ENCODE measurements around the gene HIVEP2. TPM values are rescaled to one million over a fixed set of nuclear protein-coding genes. Genes with fewer than 3 reads are reported as not detected.

HIVEP2 gene
- total RNA-seq, 5 donors from 2014 or later (not counting 1 experiment from before 2014, with no cell fraction given) = 71.4 to 81.4 (median 75.2) TPM

DNA sequence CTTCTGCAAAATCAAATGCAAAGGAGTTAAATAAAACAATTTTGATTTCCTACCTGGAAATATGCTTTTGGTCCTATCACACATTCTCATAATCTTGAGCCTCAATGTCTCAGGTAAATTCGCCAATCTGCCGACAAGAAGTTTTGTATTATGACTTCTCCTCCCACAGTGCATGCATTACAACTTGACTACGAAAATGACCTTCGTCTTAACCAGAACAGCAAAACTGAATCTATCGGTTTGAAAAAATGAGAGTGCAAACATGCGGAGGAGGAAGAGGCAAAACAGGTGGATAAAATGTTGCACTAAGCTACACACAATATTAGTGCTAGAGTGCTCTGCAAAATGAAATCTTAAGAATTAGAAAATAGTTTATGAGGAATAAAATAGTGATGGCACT lies 43.4 kb downstream of the HIVEP2 start:
- Mint-ChIP-seq H3K36me3 (peaks cover 6% of the 10 kb centered on the region), H3K27ac (no peak overlapping the region), H3K4me3 (peak overlapping the region in 2 of 3 donors; percentile 71 to 76), H3K9me3 (no peaks in the 10 kb centered on the region), H3K27me3 (no peaks in the 10 kb centered on the region), H3K4me1 (peaks cover 4 to 44% (median 8%) of the 10 kb centered on the region in 3 donors)
- WGBS (ENCODE audit: insufficient coverage) = 80% methylated on average over 1 of the region's 6 CpGs
- Histone ChIP-seq H3K27me3 (replicated peaks in 1 of 2; ENCODE audit: control insufficient read depth in 2 of 2, extremely low read depth in 1 of 2, insufficient read depth in 2 of 2, low read length in 1 of 2) (no peaks in the 10 kb centered on the region), H3K9me3 (no peaks in the 10 kb centered on the region), H3K36me3 (ENCODE audit: control insufficient read depth in 2 of 2, extremely low read depth in 1 of 2, insufficient read depth in 1 of 2, low read length in 1 of 2) (peaks cover 0 to 3% of the 10 kb centered on the region in 2 donors), H3K4me1 (ENCODE audit: control insufficient read depth in 1 of 2, extremely low read depth in 1 of 2, insufficient read depth in 2 of 2, low read length in 2 of 2) (peaks cover 48 to 64% of the 10 kb centered on the region in 2 experiments), H3K27ac (ENCODE audit: low read length) (peak overlapping the region; percentile 97), H3K4me3 (ENCODE audit: control insufficient read depth in 1 of 2, extremely low read depth in 1 of 2, low read length in 1 of 2) (no peak overlapping the region)
- ATAC-seq (replicated peaks in 1 of 4) (no peak), DNase-seq (no peak)
- ChIA-PET POLR2A (interaction anchor here (0.8 to 4.1 kb wide), 12 partner anchors 7 to 60 kb away, joined by 3 to 28 read pairs (median 4); no protein-coding TSS in a partner anchor), CTCF (interaction anchor here (0.6 to 1.2 kb wide), 6 partner anchors 16 to 209 kb away, joined by 3 to 11 read pairs (median 3); no protein-coding TSS in a partner anchor)

DNA sequence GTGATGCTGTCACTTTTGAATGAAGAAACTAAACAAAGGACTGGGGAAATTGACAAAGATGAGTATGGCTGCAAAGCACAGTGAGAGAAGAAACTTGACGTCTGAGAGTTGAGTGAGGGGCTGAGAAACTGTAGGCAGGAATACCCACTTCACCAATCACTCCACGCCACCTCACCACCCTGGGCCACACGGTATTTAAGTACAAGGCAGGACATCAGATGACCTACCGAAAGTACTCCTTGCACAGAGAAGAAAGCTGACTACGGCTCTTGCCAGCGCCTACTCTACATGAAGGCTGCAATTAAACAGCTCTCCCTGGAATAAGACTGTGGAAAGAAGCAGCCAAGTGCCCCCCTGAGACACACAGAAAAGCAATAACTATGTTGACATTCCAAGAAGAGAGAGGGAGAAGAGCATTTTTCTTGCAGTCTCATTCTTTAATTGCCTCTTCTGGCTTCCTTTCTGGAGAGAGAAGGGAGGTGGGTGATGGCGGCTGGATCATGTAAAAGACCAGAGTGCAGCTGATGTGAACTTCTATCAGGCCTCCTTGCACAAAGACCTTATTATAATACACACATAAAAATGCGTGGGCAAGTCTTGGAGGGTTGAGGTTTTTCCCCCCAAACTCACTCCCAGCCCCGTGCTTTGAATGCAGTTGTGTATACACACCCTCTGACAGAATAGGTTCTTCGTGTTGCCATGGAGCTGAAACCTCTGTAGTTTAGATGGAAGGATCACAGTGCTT lies 44.6 kb downstream of the HIVEP2 start:
- peak; percentile 35 to 82 (median 44) for ATAC-seq (replicated peaks in 1 of 4)
- Histone ChIP-seq H3K9me3 (no peaks in the 10 kb centered on the region), H3K4me3 (ENCODE audit: control insufficient read depth in 1 of 2, extremely low read depth in 1 of 2, low read length in 1 of 2) (peak overlapping the region in 1 of 2 donors; percentile 5), H3K27ac (ENCODE audit: low read length) (peak overlapping the region; percentile 97), H3K36me3 (ENCODE audit: control insufficient read depth in 2 of 2, extremely low read depth in 1 of 2, insufficient read depth in 1 of 2, low read length in 1 of 2) (peaks cover 0 to 3% of the 10 kb centered on the region in 2 donors), H3K27me3 (replicated peaks in 1 of 2; ENCODE audit: control insufficient read depth in 2 of 2, extremely low read depth in 1 of 2, insufficient read depth in 2 of 2, low read length in 1 of 2) (no peaks in the 10 kb centered on the region), H3K4me1 (ENCODE audit: control insufficient read depth in 1 of 2, extremely low read depth in 1 of 2, insufficient read depth in 2 of 2, low read length in 2 of 2) (peaks cover 47 to 64% of the 10 kb centered on the region in 2 experiments)
- DNase-seq = peak in 32 of 35 experiments; percentile 23 to 81 (median 62)
- WGBS (ENCODE audit: insufficient coverage) = no CpG with 5 or more reads among the region's 10 CpGs
- Mint-ChIP-seq H3K36me3 (peaks cover 11% of the 10 kb centered on the region), H3K9me3 (no peaks in the 10 kb centered on the region), H3K4me3 (peak overlapping the region in 2 of 3 donors; percentile 65 to 76), H3K27ac (no peak overlapping the region), H3K4me1 (peaks cover 3 to 47% (median 10%) of the 10 kb centered on the region in 3 donors), H3K27me3 (no peaks in the 10 kb centered on the region)
- ChIA-PET POLR2A (interaction anchor here (0.9 to 4.1 kb wide), 8 partner anchors 15 to 59 kb away, joined by 3 to 28 read pairs (median 4); no protein-coding TSS in a partner anchor), CTCF (interaction anchor here in 1 of 2 donors (1.0 to 1.6 kb wide), 3 partner anchors 11 to 208 kb away, joined by 3 to 5 read pairs (median 4); no protein-coding TSS in a partner anchor)

DNA sequence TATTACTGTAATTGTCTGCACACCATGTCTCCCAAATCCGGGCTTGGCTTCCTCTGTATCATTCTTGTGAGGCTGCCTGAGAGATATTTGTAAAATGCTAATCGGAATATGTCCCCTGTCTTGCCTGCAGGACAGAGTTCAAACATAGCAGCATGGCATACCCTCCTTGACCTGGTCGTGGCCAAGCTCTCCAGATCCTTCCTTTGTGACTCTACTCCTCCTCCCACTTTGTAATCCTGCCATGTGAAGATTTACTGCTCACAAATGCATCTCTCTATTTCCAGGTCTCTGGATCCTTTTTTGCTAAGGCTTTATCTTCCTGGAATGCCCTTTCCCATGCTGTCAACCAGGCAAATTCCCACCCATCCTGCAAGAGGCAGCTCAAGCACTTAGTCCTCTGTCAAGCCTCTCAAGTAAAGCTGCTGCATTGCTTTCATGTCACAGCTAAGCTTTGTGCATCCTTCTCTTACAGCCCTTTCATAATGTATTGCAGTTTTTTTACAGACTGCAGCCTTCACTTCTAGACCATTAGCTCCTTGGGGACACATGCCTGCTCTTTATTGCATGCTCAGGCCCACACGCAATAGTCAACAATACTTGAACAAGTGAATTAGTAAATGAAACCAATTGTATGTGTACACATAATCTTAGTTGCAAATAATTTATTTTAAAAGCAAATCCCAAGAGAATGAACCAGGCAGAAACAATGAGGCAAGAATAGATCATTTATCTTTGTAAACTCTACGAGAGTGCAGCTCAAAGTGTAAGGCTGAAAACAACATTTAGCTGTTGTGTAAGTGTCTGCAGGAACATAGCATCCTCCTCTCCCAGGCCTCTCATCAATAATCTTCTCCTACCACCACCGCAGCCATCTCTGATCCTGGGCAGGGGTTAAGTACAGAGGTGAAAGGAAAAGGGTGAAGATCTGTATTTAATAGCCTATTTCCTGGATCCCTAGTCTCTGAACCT lies 45.8 kb downstream of the HIVEP2 start:
- H3K4me3 Mint-ChIP-seq = no peak overlapping the region

DNA sequence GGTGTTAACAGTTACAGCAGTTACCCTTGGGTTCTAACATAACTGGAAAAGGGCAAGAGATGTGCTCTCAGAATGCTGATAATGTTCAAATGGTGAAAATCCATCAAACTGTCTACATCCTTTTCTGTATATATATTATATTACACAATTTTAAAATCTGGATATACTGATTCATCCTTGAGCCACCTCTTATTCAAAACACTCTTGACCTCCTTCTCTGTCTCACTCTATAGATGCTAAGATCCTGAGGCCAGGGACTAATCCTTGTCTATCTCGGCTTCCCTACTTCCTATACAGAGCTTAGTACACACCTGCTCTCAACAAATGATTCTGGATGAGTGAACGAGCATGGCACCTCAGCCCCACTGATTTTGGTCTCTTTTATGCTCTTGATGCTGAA lies 47.3 kb downstream of the HIVEP2 start:
- POLR2A ChIA-PET = interaction anchor here (0.6 to 0.9 kb wide), 2 partner anchors 10 to 78 kb away, joined by 3 read pairs; no protein-coding TSS in a partner anchor
- Histone ChIP-seq H3K9me3 (no peaks in the 10 kb centered on the region), H3K27ac (ENCODE audit: low read length) (peak overlapping the region; percentile 30), H3K27me3 (replicated peaks in 1 of 2; ENCODE audit: control insufficient read depth in 2 of 2, extremely low read depth in 1 of 2, insufficient read depth in 2 of 2, low read length in 1 of 2) (no peaks in the 10 kb centered on the region), H3K4me1 (ENCODE audit: control insufficient read depth in 1 of 2, extremely low read depth in 1 of 2, insufficient read depth in 2 of 2, low read length in 2 of 2) (peaks cover 41 to 47% of the 10 kb centered on the region in 2 experiments), H3K4me3 (ENCODE audit: control insufficient read depth in 1 of 2, extremely low read depth in 1 of 2, low read length in 1 of 2) (no peak overlapping the region), H3K36me3 (ENCODE audit: control insufficient read depth in 2 of 2, extremely low read depth in 1 of 2, insufficient read depth in 1 of 2, low read length in 1 of 2) (peaks cover 0 to 3% of the 10 kb centered on the region in 2 donors)
- Mint-ChIP-seq H3K9me3 (no peaks in the 10 kb centered on the region), H3K36me3 (peaks cover 18% of the 10 kb centered on the region), H3K27ac (no peak overlapping the region), H3K27me3 (no peaks in the 10 kb centered on the region), H3K4me3 (no peak overlapping the region), H3K4me1 (peaks cover 14 to 43% (median 28%) of the 10 kb centered on the region in 3 donors)
- DNase-seq = no peak
- ATAC-seq (replicated peaks in 1 of 4) = no peak
- 93% methylated on average over 2 of the region's 2 CpGs for WGBS (ENCODE audit: insufficient coverage)
- CTCF ChIA-PET = no interaction called here

More for the DNA sequence above, 45.8 kb downstream of the HIVEP2 start:
- WGBS (ENCODE audit: insufficient coverage) = 79% methylated on average over 2 of the region's 6 CpGs
- Histone ChIP-seq H3K27me3 (replicated peaks in 1 of 2; ENCODE audit: control insufficient read depth in 2 of 2, extremely low read depth in 1 of 2, insufficient read depth in 2 of 2, low read length in 1 of 2) (no peaks in the 10 kb centered on the region), H3K4me3 (ENCODE audit: control insufficient read depth in 1 of 2, extremely low read depth in 1 of 2, low read length in 1 of 2) (no peak overlapping the region), H3K4me1 (ENCODE audit: control insufficient read depth in 1 of 2, extremely low read depth in 1 of 2, insufficient read depth in 2 of 2, low read length in 2 of 2) (peaks cover 44 to 54% of the 10 kb centered on the region in 2 experiments), H3K9me3 (no peaks in the 10 kb centered on the region), H3K36me3 (ENCODE audit: control insufficient read depth in 2 of 2, extremely low read depth in 1 of 2, insufficient read depth in 1 of 2, low read length in 1 of 2) (peaks cover 0 to 3% of the 10 kb centered on the region in 2 donors), H3K27ac (ENCODE audit: low read length) (peak overlapping the region; percentile 97)
- DNase-seq (no peak), ATAC-seq (replicated peaks in 1 of 4) (no peak)
- no peaks in the 10 kb centered on the region for H3K9me3 Mint-ChIP-seq
- H3K4me1 Mint-ChIP-seq = peaks cover 10 to 48% (median 17%) of the 10 kb centered on the region in 3 donors
- CTCF ChIA-PET = interaction anchor here in 1 of 2 donors (1.0 to 1.6 kb wide), 3 partner anchors 10 to 26 kb away, joined by 4 to 5 read pairs (median 5); no protein-coding TSS in a partner anchor
- POLR2A ChIA-PET = no interaction called here
- peaks cover 18% of the 10 kb centered on the region for H3K36me3 Mint-ChIP-seq
- no peak overlapping the region for H3K27ac Mint-ChIP-seq
- no peaks in the 10 kb centered on the region for H3K27me3 Mint-ChIP-seq

DNA sequence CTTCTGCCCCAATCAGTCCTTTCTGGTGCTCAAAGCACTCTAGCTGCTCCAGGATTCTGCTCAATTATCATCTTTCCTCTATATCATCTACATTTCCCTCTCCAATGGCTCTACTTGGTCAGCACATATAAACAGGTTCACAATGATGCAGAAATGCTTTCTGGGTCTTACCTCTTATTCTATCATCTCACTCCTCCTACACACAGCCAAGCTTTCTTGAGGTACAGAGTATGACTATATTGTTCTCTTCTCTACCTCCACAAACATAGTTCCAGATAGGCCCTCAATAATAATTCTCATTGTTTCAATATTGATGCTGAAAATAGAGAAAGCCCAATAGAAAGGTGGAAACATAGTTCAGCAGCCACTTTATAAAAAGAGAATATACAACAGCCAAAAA lies 48.2 kb downstream of the HIVEP2 start:
- Histone ChIP-seq H3K4me1 (ENCODE audit: control insufficient read depth in 1 of 2, extremely low read depth in 1 of 2, insufficient read depth in 2 of 2, low read length in 2 of 2) (peaks cover 35 to 47% of the 10 kb centered on the region in 2 experiments), H3K4me3 (ENCODE audit: control insufficient read depth in 1 of 2, extremely low read depth in 1 of 2, low read length in 1 of 2) (no peak overlapping the region), H3K9me3 (no peaks in the 10 kb centered on the region), H3K36me3 (ENCODE audit: control insufficient read depth in 2 of 2, extremely low read depth in 1 of 2, insufficient read depth in 1 of 2, low read length in 1 of 2) (peaks cover 0 to 3% of the 10 kb centered on the region in 2 donors), H3K27me3 (replicated peaks in 1 of 2; ENCODE audit: control insufficient read depth in 2 of 2, extremely low read depth in 1 of 2, insufficient read depth in 2 of 2, low read length in 1 of 2) (no peaks in the 10 kb centered on the region), H3K27ac (ENCODE audit: low read length) (no peak overlapping the region)
- POLR2A ChIA-PET = no interaction called here
- CTCF ChIA-PET = interaction anchor here in 1 of 2 donors (0.5 kb wide), 1 partner anchor 649 kb away, joined by 3 read pairs; no protein-coding TSS in a partner anchor
- Mint-ChIP-seq H3K4me1 (peaks cover 23 to 43% (median 37%) of the 10 kb centered on the region in 3 donors), H3K27ac (no peak overlapping the region), H3K9me3 (no peaks in the 10 kb centered on the region), H3K27me3 (no peaks in the 10 kb centered on the region), H3K4me3 (no peak overlapping the region), H3K36me3 (peaks cover 18% of the 10 kb centered on the region)
- DNase-seq = no peak
- no peak for ATAC-seq (replicated peaks in 1 of 4)

Measured in T-cell (primary cell).